ENCODE measurements around the gene MBD4.
"Not testable (repeated sequence)": the region's sequence is repeated elsewhere in the genome, so short reads cannot be mapped to it uniquely, and the experiment has no call there.

Gene MBD4

GRCh38 chr3:129409541-129409940 is 30.2 kb downstream of the MBD4 start:
- no peaks in the 10 kb centered on the region for H3K4me1 ChIP-seq (ENCODE audit: control insufficient read depth, insufficient read depth, low read length)
- no peak overlapping the region for H3K9ac ChIP-seq (ENCODE audit: low read depth, low read length)
- no peaks in the 10 kb centered on the region for H3K36me3 ChIP-seq (ENCODE audit: control insufficient read depth, insufficient read depth, low read length)
- H3K27ac ChIP-seq (ENCODE audit: low read depth, low read length): no peak overlapping the region
- H3K27me3 ChIP-seq (ENCODE audit: control insufficient read depth, insufficient read depth, low read length): no peaks in the 10 kb centered on the region
- no peak overlapping the region for H3K4me3 ChIP-seq (ENCODE audit: low read depth, low read length)
- H3K9me3 ChIP-seq (ENCODE audit: control insufficient read depth, insufficient read depth, low read length): no peaks in the 10 kb centered on the region

- no peak overlapping the region for H3K9ac ChIP-seq (ENCODE audit: low read depth, low read length)
- H3K4me3 ChIP-seq (ENCODE audit: low read depth, low read length): no peak overlapping the region
- no peaks in the 10 kb centered on the region for H3K27me3 ChIP-seq (ENCODE audit: control insufficient read depth, insufficient read depth, low read length)
- H3K4me1 ChIP-seq (ENCODE audit: control insufficient read depth, insufficient read depth, low read length): no peaks in the 10 kb centered on the region
- H3K9me3 ChIP-seq (ENCODE audit: control insufficient read depth, insufficient read depth, low read length): no peaks in the 10 kb centered on the region
- no peaks in the 10 kb centered on the region for H3K36me3 ChIP-seq (ENCODE audit: control insufficient read depth, insufficient read depth, low read length)
- H3K27ac ChIP-seq (ENCODE audit: low read depth, low read length): no peak overlapping the region
Observed at GRCh38 chr3:129404610-129405009, 35.1 kb downstream of the MBD4 start.

GRCh38 chr3:129404130-129404529 is 35.6 kb downstream of the MBD4 start:
- Histone ChIP-seq H3K27ac (ENCODE audit: low read depth, low read length) (no peak overlapping the region), H3K27me3 (ENCODE audit: control insufficient read depth, insufficient read depth, low read length) (no peaks in the 10 kb centered on the region), H3K36me3 (ENCODE audit: control insufficient read depth, insufficient read depth, low read length) (no peaks in the 10 kb centered on the region), H3K9me3 (ENCODE audit: control insufficient read depth, insufficient read depth, low read length) (no peaks in the 10 kb centered on the region), H3K4me3 (ENCODE audit: low read depth, low read length) (no peak overlapping the region), H3K4me1 (ENCODE audit: control insufficient read depth, insufficient read depth, low read length) (no peaks in the 10 kb centered on the region), H3K9ac (ENCODE audit: low read depth, low read length) (no peak overlapping the region)

- no peak overlapping the region for H3K4me3 ChIP-seq (ENCODE audit: low read depth, low read length)
- no peaks in the 10 kb centered on the region for H3K36me3 ChIP-seq (ENCODE audit: control insufficient read depth, insufficient read depth, low read length)
- no peak overlapping the region for H3K9ac ChIP-seq (ENCODE audit: low read depth, low read length)
- H3K27ac ChIP-seq (ENCODE audit: low read depth, low read length): no peak overlapping the region
- H3K4me1 ChIP-seq (ENCODE audit: control insufficient read depth, insufficient read depth, low read length): no peaks in the 10 kb centered on the region
- no peaks in the 10 kb centered on the region for H3K27me3 ChIP-seq (ENCODE audit: control insufficient read depth, insufficient read depth, low read length)
- H3K9me3 ChIP-seq (ENCODE audit: control insufficient read depth, insufficient read depth, low read length): no peaks in the 10 kb centered on the region
Observed at GRCh38 chr3:129403450-129403849, 36.3 kb downstream of the MBD4 start.

- Histone ChIP-seq H3K9ac (ENCODE audit: low read depth, low read length) (no peak overlapping the region), H3K9me3 (ENCODE audit: control insufficient read depth, insufficient read depth, low read length) (no peaks in the 10 kb centered on the region), H3K27ac (ENCODE audit: low read depth, low read length) (no peak overlapping the region), H3K27me3 (ENCODE audit: control insufficient read depth, insufficient read depth, low read length) (no peaks in the 10 kb centered on the region), H3K4me3 (ENCODE audit: low read depth, low read length) (no peak overlapping the region), H3K36me3 (ENCODE audit: control insufficient read depth, insufficient read depth, low read length) (no peaks in the 10 kb centered on the region), H3K4me1 (ENCODE audit: control insufficient read depth, insufficient read depth, low read length) (0 out of 2 replicates have a peak, but pooled peaks cover 6% of the 10 kb centered on the region)
Observed at GRCh38 chr3:129402616-129403015, 37.1 kb downstream of the MBD4 start.

- Histone ChIP-seq H3K9me3 (ENCODE audit: control insufficient read depth, insufficient read depth, low read length) (no peaks in the 10 kb centered on the region), H3K27me3 (ENCODE audit: control insufficient read depth, insufficient read depth, low read length) (no peaks in the 10 kb centered on the region), H3K4me3 (ENCODE audit: low read depth, low read length) (no peak overlapping the region), H3K9ac (ENCODE audit: low read depth, low read length) (no peak overlapping the region), H3K36me3 (ENCODE audit: control insufficient read depth, insufficient read depth, low read length) (no peaks in the 10 kb centered on the region), H3K27ac (ENCODE audit: low read depth, low read length) (no peak overlapping the region), H3K4me1 (ENCODE audit: control insufficient read depth, insufficient read depth, low read length) (0 out of 2 replicates have a peak, but pooled peaks cover 6% of the 10 kb centered on the region)
Observed at GRCh38 chr3:129402210-129402609, 37.5 kb downstream of the MBD4 start.

- H3K9ac ChIP-seq (ENCODE audit: low read depth, low read length): no peak overlapping the region
Observed at GRCh38 chr3:129399895-129400357, 39.8 kb downstream of the MBD4 start.

GRCh38 chr3:129399145-129399894 is 40.4 kb downstream of the MBD4 start:
- Histone ChIP-seq H3K4me1 (ENCODE audit: control insufficient read depth, insufficient read depth, low read length) (0 out of 2 replicates have a peak, but pooled peaks cover 6% of the 10 kb centered on the region), H3K36me3 (ENCODE audit: control insufficient read depth, insufficient read depth, low read length) (peaks cover 20% of the 10 kb centered on the region; the same call in 1 of the 2 replicates), H3K27me3 (ENCODE audit: control insufficient read depth, insufficient read depth, low read length) (no peaks in the 10 kb centered on the region), H3K4me3 (ENCODE audit: low read depth, low read length) (peak overlapping the region; percentile 76), H3K9ac (ENCODE audit: low read depth, low read length) (peak overlapping the region; percentile 77), H3K27ac (ENCODE audit: low read depth, low read length) (peak overlapping the region; percentile 82), H3K9me3 (ENCODE audit: control insufficient read depth, insufficient read depth, low read length) (no peaks in the 10 kb centered on the region)

More at GRCh38 chr3:129399895-129400357, 39.8 kb downstream of the MBD4 start:
- H3K4me1 ChIP-seq (ENCODE audit: control insufficient read depth, insufficient read depth, low read length): 0 out of 2 replicates have a peak, but pooled peaks cover 6% of the 10 kb centered on the region
- peaks cover 20% of the 10 kb centered on the region; the same call in 1 of the 2 replicates for H3K36me3 ChIP-seq (ENCODE audit: control insufficient read depth, insufficient read depth, low read length)
- H3K4me3 ChIP-seq (ENCODE audit: low read depth, low read length): peak overlapping the region; percentile 76
- peak overlapping the region; percentile 82 for H3K27ac ChIP-seq (ENCODE audit: low read depth, low read length)
- H3K9me3 ChIP-seq (ENCODE audit: control insufficient read depth, insufficient read depth, low read length): no peaks in the 10 kb centered on the region
- no peaks in the 10 kb centered on the region for H3K27me3 ChIP-seq (ENCODE audit: control insufficient read depth, insufficient read depth, low read length)

GRCh38 chr3:129398803-129399144 is 41.0 kb downstream of the MBD4 start:
- no peaks in the 10 kb centered on the region for H3K27me3 ChIP-seq (ENCODE audit: control insufficient read depth, insufficient read depth, low read length)
- H3K9ac ChIP-seq (ENCODE audit: low read depth, low read length): peak overlapping the region; percentile 77
- H3K4me3 ChIP-seq (ENCODE audit: low read depth, low read length): peak overlapping the region; percentile 76
- 0 out of 2 replicates have a peak, but pooled peaks cover 6% of the 10 kb centered on the region for H3K4me1 ChIP-seq (ENCODE audit: control insufficient read depth, insufficient read depth, low read length)
- H3K27ac ChIP-seq (ENCODE audit: low read depth, low read length): peak overlapping the region; percentile 82
- H3K36me3 ChIP-seq (ENCODE audit: control insufficient read depth, insufficient read depth, low read length): peaks cover 20% of the 10 kb centered on the region; the same call in 1 of the 2 replicates
- no peaks in the 10 kb centered on the region for H3K9me3 ChIP-seq (ENCODE audit: control insufficient read depth, insufficient read depth, low read length)

- H3K9me3 ChIP-seq (ENCODE audit: control insufficient read depth, insufficient read depth, low read length); H3K9ac ChIP-seq (ENCODE audit: low read depth, low read length); H3K4me3 ChIP-seq (ENCODE audit: low read depth, low read length); H3K27me3 ChIP-seq (ENCODE audit: control insufficient read depth, insufficient read depth, low read length); H3K27ac ChIP-seq (ENCODE audit: low read depth, low read length): not testable (repeated sequence)
- H3K4me1 ChIP-seq (ENCODE audit: control insufficient read depth, insufficient read depth, low read length): peaks cover 11% of the 10 kb centered on the region; the same call in 1 of the 2 replicates
- peaks cover 59% of the 10 kb centered on the region for H3K36me3 ChIP-seq (ENCODE audit: control insufficient read depth, insufficient read depth, low read length)
Observed at GRCh38 chr3:129393760-129394564, 45.8 kb downstream of the MBD4 start.

GRCh38 chr3:129393271-129393670 is 46.5 kb downstream of the MBD4 start:
- H3K27me3 ChIP-seq (ENCODE audit: control insufficient read depth, insufficient read depth, low read length): no peaks in the 10 kb centered on the region
- H3K36me3 ChIP-seq (ENCODE audit: control insufficient read depth, insufficient read depth, low read length): peaks cover 62% of the 10 kb centered on the region
- no peak overlapping the region for H3K4me3 ChIP-seq (ENCODE audit: low read depth, low read length)
- no peaks in the 10 kb centered on the region for H3K9me3 ChIP-seq (ENCODE audit: control insufficient read depth, insufficient read depth, low read length)
- H3K9ac ChIP-seq (ENCODE audit: low read depth, low read length): no peak overlapping the region
- H3K4me1 ChIP-seq (ENCODE audit: control insufficient read depth, insufficient read depth, low read length): peaks cover 9% of the 10 kb centered on the region; the same call in 1 of the 2 replicates
- H3K27ac ChIP-seq (ENCODE audit: low read depth, low read length): no peak overlapping the region
